Stimulated activated CD4-positive, alpha-beta T cell treated with anti-CD3 and anti-CD28 coated beads, Interleukin-12 subunit alpha, Interleukin-12 subunit beta, amount 100 ng/mL, for 24 hours (primary cell): ENCODE measurements around the gene CTNNA2.
"Not testable (repeated sequence)": the region's sequence is repeated elsewhere in the genome, so short reads cannot be mapped to it uniquely, and the experiment has no call there.

Experiments
- DNase-seq, 2 experiments: peaks; one replicate each; pipeline ENCODE4 v3.0.0-alpha.2; 2020; ENCODE audit warnings: low read depth in 2 of 2

Gene CTNNA2

GRCh38 chr2:80075719-80076118 lies 562.9 kb downstream of the CTNNA2 start:
- DNase-seq = no peak

GRCh38 chr2:80078290-80079036 lies 565.6 kb downstream of the CTNNA2 start:
- no peak for DNase-seq

- no peak for DNase-seq
These were observed 568.1 kb downstream of the CTNNA2 start for GRCh38 chr2:80080957-80081356.

- DNase-seq = no peak
These were observed 574.0 kb downstream of the CTNNA2 start for GRCh38 chr2:80086831-80087230.

GRCh38 chr2:80091237-80091636 lies 578.4 kb downstream of the CTNNA2 start:
- no peak for DNase-seq

GRCh38 chr2:80092474-80092873 lies 579.6 kb downstream of the CTNNA2 start:
- no peak for DNase-seq

GRCh38 chr2:80098503-80098902 lies 585.7 kb downstream of the CTNNA2 start:
- DNase-seq = not testable (repeated sequence)

GRCh38 chr2:80102026-80102425 lies 589.2 kb downstream of the CTNNA2 start:
- no peak for DNase-seq

GRCh38 chr2:80105015-80105640 lies 592.3 kb downstream of the CTNNA2 start:
- no peak for DNase-seq

- DNase-seq = no peak
These were observed 598.3 kb downstream of the CTNNA2 start for GRCh38 chr2:80111185-80111584.

- no peak for DNase-seq
These were observed 599.9 kb downstream of the CTNNA2 start for GRCh38 chr2:80112790-80113189.

GRCh38 chr2:80113399-80113798 lies 600.5 kb downstream of the CTNNA2 start:
- DNase-seq = no peak

- DNase-seq = no peak
These were observed 602.0 kb downstream of the CTNNA2 start for GRCh38 chr2:80114812-80115211.

- DNase-seq = no peak
These were observed 604.5 kb downstream of the CTNNA2 start for GRCh38 chr2:80117401-80117800.

GRCh38 chr2:80120866-80121265 lies 608.0 kb downstream of the CTNNA2 start:
- DNase-seq = no peak

GRCh38 chr2:80122675-80123074 lies 609.8 kb downstream of the CTNNA2 start:
- DNase-seq = no peak

- DNase-seq = no peak
These were observed 613.8 kb downstream of the CTNNA2 start for GRCh38 chr2:80126596-80127189.

- no peak for DNase-seq
These were observed 615.2 kb downstream of the CTNNA2 start for GRCh38 chr2:80128080-80128479.

- no peak for DNase-seq
These were observed 619.4 kb downstream of the CTNNA2 start for GRCh38 chr2:80132281-80132680.

- DNase-seq = no peak
These were observed 622.1 kb downstream of the CTNNA2 start for GRCh38 chr2:80135001-80135400.

GRCh38 chr2:80136338-80136737 lies 623.5 kb downstream of the CTNNA2 start:
- no peak for DNase-seq

- no peak for DNase-seq
These were observed 626.1 kb downstream of the CTNNA2 start for GRCh38 chr2:80139001-80139400.
